Measurements from ENCODE around the gene PIP5K1B.

Gene PIP5K1B

DNA sequence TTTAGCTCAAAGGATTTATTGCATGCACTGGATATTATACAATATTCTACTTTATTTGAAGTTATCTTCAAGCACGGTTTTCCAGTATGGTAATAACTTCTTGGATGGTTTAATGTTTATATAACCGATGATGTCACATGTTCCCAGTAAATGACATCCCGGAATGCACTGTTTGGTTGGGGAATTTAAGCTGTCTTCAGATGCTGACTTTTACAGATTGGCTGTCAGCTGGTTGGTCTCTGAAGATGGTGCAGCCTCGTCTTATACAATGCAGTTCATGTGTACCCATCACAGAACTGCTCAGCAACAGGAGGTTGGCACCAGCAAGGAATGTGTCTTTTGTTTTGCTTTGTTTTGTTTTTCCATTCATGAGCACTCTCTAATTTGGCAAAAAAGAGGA is 165.0 kb downstream of the PIP5K1B start:
- DNase-seq = no peak

DNA sequence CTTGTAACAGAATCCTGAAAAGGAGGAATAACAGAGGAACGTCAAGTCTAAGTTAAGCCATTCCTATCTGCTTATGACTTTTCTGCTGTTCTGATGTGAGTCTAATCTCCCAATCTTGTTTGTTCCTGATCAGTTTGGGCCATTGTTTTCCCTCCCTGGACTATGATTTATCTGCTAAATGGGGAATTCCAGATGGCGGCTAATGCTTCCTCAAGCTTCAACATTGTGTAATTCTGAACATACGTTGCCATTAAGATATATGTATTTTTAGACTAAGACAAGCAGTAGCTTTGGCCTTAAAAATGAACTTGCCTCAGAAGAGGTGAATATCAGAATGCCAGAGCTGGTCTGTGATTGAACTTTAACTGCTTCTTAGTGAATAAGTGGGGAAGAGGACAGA is 166.2 kb downstream of the PIP5K1B start:
- no peak for DNase-seq

- DNase-seq = no peak
These were observed 167.0 kb downstream of the PIP5K1B start for GRCh38 chr9:68872026-68872501.

DNA sequence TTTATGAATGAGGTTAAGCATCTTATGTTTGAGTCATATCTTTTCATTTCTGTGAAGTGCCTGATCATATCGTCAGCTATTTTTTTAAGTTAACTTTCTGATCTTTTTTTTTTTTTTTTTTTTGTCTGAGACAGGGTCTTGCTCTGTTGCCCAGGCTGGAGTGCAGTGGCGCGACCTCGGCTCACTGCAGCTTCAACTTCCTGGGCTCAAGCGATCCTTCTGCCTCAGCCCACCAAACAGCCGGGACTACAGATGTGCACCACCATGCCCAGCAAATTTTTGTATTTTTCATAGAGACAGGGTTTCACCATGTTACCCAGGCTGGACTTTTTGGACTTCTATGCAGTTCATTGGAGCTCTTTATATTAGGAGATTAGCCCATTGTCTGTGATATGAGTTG is 168.1 kb downstream of the PIP5K1B start:
- no peak for DNase-seq

DNA sequence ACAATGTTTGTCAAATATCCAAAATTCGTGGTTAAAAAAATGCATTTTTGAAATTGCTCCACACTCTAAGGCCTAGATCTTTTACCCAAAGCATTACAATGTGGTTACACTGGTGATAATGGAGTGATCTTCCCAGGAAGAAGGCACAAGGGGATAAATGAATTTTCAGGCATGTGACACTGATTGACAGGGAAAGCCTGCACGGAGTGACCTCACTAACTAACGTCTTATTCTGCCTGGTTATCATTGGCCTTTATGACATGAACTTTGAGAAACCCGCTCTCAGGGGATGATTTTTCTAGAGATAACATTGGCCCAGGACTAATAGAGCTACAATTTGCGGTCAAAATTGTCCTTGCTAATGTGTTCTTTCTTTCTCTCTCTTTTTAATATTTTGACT is 171.2 kb downstream of the PIP5K1B start:
- DNase-seq = no peak

DNA sequence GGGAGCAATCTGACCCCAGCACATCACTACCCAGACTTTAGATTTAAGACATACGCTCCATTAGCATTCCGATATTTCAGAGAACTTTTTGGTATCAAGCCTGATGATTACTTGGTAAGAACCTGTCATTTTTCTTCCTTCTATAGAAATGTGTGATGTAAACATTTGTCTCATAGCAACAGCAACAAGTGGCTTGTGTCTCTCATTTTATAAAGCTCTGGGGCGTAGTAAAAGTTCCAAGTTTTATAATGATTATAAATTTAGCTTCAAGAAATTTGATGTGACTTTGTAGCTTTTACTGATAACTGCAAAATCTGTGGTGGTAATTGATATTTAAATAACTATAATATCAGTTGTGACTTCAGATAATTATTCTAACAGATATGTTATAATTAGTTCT is 171.6 kb downstream of the PIP5K1B start:
- DNase-seq = no peak

DNA sequence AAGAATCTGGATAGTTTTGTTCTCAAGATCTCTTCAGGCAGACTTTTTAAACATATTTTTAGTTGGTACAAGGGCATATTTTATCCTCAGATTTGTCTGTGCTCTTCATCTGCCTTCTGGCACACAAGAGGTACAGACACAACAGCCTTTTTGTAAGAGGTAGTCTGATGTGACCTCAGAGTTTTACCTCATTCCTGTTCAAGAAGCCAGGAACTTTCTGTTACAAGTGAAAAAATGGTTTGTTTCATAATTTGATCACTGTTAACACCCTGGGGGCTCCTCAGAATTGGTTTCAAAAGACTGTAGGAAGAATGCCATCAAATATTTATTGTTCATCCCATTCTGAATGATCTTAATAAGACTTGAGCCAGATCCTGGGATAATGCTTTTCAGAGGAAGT is 172.2 kb downstream of the PIP5K1B start:
- no peak for DNase-seq

DNA sequence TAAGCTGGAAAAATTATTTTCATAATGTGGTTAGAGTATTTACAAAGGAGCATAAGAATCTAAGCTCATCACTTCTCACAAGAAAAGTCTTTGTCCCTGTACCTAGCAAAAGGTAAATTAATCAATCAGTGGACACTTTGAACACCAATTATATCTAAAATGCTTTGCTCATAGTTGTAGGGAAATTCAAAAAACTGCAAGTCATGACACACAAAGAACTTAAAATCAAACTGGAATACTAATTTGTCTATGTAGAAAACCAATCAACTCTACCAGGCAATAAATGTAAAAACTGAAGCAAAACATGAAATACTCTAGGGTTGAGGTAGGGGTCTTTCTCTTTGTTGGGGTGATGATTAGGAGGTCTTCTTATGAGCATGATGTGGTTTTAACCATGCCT is 173.4 kb downstream of the PIP5K1B start:
- no peak for DNase-seq

GRCh38 chr9:68883224-68883623 is 178.2 kb downstream of the PIP5K1B start:
- DNase-seq = no peak

- DNase-seq = no peak
These were observed 182.2 kb downstream of the PIP5K1B start for GRCh38 chr9:68887232-68887631.

GRCh38 chr9:68894502-68894901 is 189.5 kb downstream of the PIP5K1B start:
- no peak for DNase-seq

GRCh38 chr9:68895741-68896478 is 190.9 kb downstream of the PIP5K1B start:
- DNase-seq = no peak

- DNase-seq = no peak
These were observed 191.4 kb downstream of the PIP5K1B start for GRCh38 chr9:68896486-68896885.

GRCh38 chr9:68897577-68898145 is 192.6 kb downstream of the PIP5K1B start:
- no peak for DNase-seq

DNA sequence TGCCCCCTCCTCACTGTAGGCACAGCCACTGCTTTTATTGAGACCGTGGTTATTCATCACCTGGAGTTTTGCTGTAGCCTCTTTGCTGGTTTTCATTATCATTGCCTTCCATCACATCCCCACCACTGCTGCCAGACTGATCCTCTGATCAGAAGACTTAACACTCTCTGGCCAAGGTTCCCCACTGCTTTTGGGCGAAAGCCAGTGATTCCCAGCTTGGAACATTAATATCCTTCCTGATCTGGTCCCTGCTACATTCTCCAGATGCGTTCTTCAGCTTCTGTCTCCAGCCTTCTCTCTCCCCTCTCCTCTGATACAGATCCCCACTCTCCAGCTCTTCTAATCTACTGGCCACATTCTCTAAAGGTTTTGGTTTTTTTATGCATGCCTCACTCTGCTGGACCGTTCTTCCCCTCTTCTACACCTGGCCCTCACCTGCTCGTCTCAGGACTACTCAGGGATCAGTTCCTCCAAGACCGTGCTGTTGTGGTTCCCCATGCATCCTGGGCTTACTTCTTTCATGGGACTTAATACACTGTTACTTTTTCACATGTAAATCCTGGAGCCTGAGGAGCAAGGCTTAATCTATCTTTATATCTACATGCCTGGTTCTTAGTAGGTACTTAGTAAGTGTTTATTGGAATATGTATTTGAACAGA is 193.9 kb downstream of the PIP5K1B start:
- DNase-seq = no peak

GRCh38 chr9:68904454-68904853 is 199.4 kb downstream of the PIP5K1B start:
- DNase-seq = no peak

DNA sequence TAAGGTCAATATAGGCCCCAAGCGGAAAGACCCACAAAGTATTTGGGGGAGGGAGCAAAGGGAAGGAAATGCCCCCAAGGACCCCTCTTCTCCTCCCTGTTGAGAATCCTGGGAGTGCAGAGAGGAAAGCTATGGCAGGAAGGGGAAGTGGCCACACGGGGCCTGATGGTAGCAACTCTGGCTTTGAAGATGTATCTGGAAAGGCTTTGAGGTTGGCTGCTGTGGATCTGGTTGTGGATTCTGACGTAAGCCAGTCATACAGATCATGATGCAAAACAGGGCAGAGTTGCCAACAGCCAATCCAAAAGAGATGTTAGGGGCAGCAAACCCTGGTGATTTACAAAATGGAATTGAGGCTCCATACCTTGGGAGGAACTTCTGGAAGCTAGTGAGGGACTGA is 200.1 kb downstream of the PIP5K1B start:
- no peak for DNase-seq

DNA sequence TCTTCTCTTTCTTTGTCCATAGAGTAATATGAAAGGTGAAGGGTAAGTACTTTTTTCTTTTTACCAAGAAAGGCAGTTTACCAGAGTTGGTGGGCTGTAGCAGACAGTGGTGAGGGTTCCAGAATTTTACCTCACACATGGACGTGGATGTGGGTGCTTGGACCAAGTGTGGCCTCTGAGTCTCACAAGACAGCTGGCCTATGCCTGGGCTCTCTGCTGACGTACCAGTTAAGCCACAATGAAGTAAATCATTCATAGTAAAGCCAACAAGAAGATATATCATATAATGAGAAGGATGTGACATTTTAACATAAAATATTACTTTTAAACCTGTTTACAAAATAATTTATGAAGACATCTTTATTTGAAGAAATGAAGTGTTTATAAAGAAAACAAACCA is 202.9 kb downstream of the PIP5K1B start:
- no peak for DNase-seq

- DNase-seq = no peak
These were observed 207.5 kb downstream of the PIP5K1B start for GRCh38 chr9:68912561-68912960.

- no peak for DNase-seq
These were observed 208.0 kb downstream of the PIP5K1B start for GRCh38 chr9:68913054-68913453.

DNA sequence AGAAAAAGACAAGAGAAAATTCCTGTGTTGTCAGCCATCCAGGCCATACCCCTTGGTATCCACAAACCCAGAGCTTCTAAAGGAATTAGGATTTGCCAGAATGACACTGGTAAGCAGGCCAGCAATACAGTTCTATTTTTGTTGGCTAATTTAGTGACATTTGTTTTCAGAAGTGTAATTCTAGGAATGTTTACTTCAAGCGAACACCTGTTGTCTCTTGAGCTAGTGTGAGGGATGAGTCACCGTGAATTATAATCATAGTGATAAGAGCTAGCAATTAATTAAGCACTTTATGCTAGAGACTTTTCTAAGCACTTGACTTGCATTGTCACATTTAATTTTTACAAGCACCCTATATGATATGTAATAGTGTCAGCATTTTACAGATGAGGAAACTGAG is 209.7 kb downstream of the PIP5K1B start:
- DNase-seq = no peak

DNA sequence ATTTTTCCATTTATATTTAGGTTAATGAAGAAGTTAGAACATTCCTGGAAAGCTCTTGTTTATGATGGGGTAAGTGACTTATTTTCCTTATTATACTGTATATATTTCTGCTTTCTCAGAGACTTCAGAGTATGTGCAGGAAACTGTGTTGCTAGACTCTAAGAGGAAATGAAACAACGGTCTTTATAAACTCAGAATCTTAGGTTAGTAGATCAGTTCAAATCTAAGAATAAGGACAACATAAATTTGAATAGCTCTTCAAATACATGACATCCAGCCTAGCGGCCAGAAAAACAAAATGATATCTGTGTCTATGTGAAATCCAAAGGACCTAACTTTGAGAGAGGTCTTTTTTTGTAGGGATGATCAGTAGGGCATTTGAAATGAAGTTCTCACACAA is 214.6 kb downstream of the PIP5K1B start:
- no peak for DNase-seq

DNA sequence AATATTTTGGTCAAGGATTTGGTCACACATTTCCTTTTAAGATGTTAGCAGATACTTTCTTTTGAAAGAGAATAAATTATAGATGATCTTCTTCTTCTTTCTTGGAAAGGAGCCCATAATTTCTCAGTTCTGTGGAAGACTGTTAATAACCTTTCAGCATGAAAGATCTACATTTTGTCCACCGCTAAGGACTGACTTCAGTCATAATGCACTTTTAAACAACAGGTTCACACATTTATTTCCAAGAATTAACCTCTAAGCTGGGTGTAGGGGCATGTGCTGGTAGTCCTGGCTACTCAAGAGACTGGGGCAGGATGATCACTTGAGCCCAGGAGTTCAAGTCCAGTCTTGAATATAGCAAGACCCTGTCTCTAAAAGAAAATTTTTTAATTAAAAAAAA is 215.9 kb downstream of the PIP5K1B start:
- no peak for DNase-seq

DNA sequence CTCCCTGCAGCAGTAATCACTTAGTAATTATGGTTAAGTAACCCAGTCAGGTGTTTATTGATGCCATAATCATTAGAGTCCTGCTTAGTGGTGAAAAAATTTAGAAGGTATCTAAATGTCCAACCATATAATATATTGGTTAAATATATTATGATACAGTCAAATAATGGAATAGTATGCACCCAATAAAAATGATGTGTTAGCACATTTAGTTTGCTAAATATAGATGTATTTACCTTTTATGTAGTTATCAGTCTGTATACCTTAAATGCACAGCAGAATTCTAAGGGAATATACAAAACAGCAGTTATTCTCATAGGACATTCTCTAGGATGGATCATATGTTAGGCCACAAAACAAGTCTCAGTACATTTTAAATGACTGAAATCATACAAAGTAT is 218.4 kb downstream of the PIP5K1B start:
- DNase-seq = no peak
